ENCODE results near the gene JADE1. TPM values are rescaled to one million over a fixed set of nuclear protein-coding genes. Genes with fewer than 3 reads are reported as not detected.

The JADE1 gene
- polyA plus RNA-seq, 1 donor (not counting 4 experiments of a cell fraction or from before 2014, with no cell fraction given) = 2.8 TPM

DNA sequence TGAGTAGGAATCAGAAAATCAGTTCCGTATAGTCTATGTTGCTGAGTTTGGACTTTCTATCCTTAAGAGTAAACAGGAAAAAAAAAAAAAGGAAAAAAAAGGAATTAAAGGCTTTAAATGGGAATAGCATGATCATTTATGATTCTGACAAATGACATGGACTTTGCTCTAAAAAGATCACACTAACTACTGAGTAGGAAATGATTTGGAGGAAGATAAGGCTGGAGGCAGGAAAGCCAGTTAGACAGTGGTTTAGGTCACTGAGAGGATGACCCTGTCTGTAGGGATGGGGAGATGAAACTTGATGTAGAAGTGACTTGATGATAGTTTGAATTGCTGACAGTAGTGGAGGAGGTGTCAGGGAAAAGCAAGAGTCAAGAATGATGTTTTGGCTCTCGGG, 9.2 kb upstream of the JADE1 start:
- Histone ChIP-seq H3K4me1 (ENCODE audit: control insufficient read depth, extremely low read depth, insufficient read depth, low read length) (peaks cover 4% of the 10 kb centered on the region), H3K27ac (ENCODE audit: control insufficient read depth, insufficient read depth, low read length) (no peak overlapping the region), H3K4me3 (ENCODE audit: control insufficient read depth in 2 of 3, extremely low read depth in 1 of 3, insufficient read depth in 2 of 3, low read depth in 1 of 3, low read length in 3 of 3) (no peak overlapping the region), H3K9me1 (ENCODE audit: control insufficient read depth, extremely low read depth, insufficient read depth, low read length) (no peaks in the 10 kb centered on the region), H3K27me3 (ENCODE audit: control insufficient read depth, extremely low read depth, insufficient read depth, low read length) (peaks cover 5% of the 10 kb centered on the region), H3K79me2 (ENCODE audit: control insufficient read depth, insufficient read depth, low read length) (no peaks in the 10 kb centered on the region), H3K4me2 (ENCODE audit: control insufficient read depth, extremely low read depth, insufficient read depth, low read depth, low read length) (no peak overlapping the region), H2AFZ (ENCODE audit: control insufficient read depth, low read length) (no peak overlapping the region), H3K9ac (ENCODE audit: control insufficient read depth, extremely low read depth, insufficient read depth, low read length) (no peak overlapping the region), H3K9me3 (ENCODE audit: control insufficient read depth, low read depth, low read length) (no peaks in the 10 kb centered on the region), H3K36me3 (ENCODE audit: control insufficient read depth in 2 of 2, extremely low read depth in 1 of 2, insufficient read depth in 2 of 2, low read length in 2 of 2) (no peaks in the 10 kb centered on the region), H4K20me1 (ENCODE audit: control insufficient read depth, extremely low read depth, insufficient read depth, low read length) (no peaks in the 10 kb centered on the region)
- DNase-seq (ENCODE audit: low read depth, low spot score) = no peak
- TF ChIP-seq, protein P1, sequence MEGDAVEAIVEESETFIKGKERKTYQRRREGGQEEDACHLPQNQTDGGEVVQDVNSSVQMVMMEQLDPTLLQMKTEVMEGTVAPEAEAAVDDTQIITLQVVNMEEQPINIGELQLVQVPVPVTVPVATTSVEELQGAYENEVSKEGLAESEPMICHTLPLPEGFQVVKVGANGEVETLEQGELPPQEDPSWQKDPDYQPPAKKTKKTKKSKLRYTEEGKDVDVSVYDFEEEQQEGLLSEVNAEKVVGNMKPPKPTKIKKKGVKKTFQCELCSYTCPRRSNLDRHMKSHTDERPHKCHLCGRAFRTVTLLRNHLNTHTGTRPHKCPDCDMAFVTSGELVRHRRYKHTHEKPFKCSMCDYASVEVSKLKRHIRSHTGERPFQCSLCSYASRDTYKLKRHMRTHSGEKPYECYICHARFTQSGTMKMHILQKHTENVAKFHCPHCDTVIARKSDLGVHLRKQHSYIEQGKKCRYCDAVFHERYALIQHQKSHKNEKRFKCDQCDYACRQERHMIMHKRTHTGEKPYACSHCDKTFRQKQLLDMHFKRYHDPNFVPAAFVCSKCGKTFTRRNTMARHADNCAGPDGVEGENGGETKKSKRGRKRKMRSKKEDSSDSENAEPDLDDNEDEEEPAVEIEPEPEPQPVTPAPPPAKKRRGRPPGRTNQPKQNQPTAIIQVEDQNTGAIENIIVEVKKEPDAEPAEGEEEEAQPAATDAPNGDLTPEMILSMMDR (optimal IDR thresholded peaks at IDR 0.05 in 1 of 3, IDR thresholded peaks at IDR 0.05 in 1 of 3, conservative IDR thresholded peaks at IDR 0.05 in 1 of 3; ENCODE audit: extremely low read depth in 1 of 3, insufficient read depth in 2 of 3, low read length in 3 of 3) = no peak
- FAIRE-seq = no peak
- dilution Hi-C loops (cut with MboI; ENCODE audit: extremely low pct_ligation_motif_present, low sequenced_read_pairs) = no loop called here

DNA sequence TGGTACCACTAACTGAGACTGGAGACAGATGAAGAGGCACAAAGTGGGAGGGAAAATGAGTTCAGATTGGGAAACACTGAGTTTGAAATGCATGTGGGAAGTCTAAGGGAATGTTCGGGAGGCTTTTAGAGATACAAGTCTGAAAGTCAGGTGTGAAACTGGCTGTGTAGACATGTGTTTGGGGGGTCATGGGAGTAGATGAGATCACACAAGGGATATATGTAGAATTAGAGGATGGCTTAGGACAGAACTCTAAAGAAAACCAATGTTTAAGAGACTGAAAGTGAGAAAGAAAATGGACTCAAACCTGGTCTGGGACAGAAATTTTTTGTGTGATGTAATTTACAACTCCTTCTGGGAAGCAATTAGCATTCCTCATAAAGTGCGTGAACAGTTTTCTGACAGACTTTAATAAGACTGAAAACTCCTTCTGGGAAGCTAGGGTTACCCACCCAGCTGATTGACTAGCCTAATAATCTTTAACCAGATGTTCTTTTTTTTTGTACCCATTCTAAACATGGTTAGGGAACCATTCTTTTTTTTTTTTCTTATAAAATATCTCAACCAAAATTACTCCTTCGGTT, 8.7 kb upstream of the JADE1 start:
- no peak for FAIRE-seq
- Histone ChIP-seq H3K9me1 (ENCODE audit: control insufficient read depth, extremely low read depth, insufficient read depth, low read length) (no peaks in the 10 kb centered on the region), H3K79me2 (ENCODE audit: control insufficient read depth, insufficient read depth, low read length) (no peaks in the 10 kb centered on the region), H3K36me3 (ENCODE audit: control insufficient read depth in 2 of 2, extremely low read depth in 1 of 2, insufficient read depth in 2 of 2, low read length in 2 of 2) (no peaks in the 10 kb centered on the region), H3K27ac (ENCODE audit: control insufficient read depth, insufficient read depth, low read length) (no peak overlapping the region), H3K4me1 (ENCODE audit: control insufficient read depth, extremely low read depth, insufficient read depth, low read length) (peaks cover 4% of the 10 kb centered on the region), H3K9me3 (ENCODE audit: control insufficient read depth, low read depth, low read length) (no peaks in the 10 kb centered on the region), H3K4me3 (ENCODE audit: control insufficient read depth in 2 of 3, extremely low read depth in 1 of 3, insufficient read depth in 2 of 3, low read depth in 1 of 3, low read length in 3 of 3) (no peak overlapping the region), H4K20me1 (ENCODE audit: control insufficient read depth, extremely low read depth, insufficient read depth, low read length) (no peaks in the 10 kb centered on the region), H2AFZ (ENCODE audit: control insufficient read depth, low read length) (no peak overlapping the region), H3K9ac (ENCODE audit: control insufficient read depth, extremely low read depth, insufficient read depth, low read length) (no peak overlapping the region), H3K27me3 (ENCODE audit: control insufficient read depth, extremely low read depth, insufficient read depth, low read length) (peaks cover 5% of the 10 kb centered on the region), H3K4me2 (ENCODE audit: control insufficient read depth, extremely low read depth, insufficient read depth, low read depth, low read length) (no peak overlapping the region)
- TF ChIP-seq, protein P1 (optimal IDR thresholded peaks at IDR 0.05 in 1 of 3, IDR thresholded peaks at IDR 0.05 in 1 of 3, conservative IDR thresholded peaks at IDR 0.05 in 1 of 3; ENCODE audit: extremely low read depth in 1 of 3, insufficient read depth in 2 of 3, low read length in 3 of 3) = no peak
- TF ChIP-seq EZH2 (IDR thresholded peaks at IDR 0.05; ENCODE audit: low read length) = no peak
- dilution Hi-C loops (cut with MboI; ENCODE audit: extremely low pct_ligation_motif_present, low sequenced_read_pairs) = no loop called here
- no peak for DNase-seq (ENCODE audit: low read depth, low spot score)

All from keratinocyte (primary cell).